Esophagus squamous epithelium (tissue), 4 donors: ENCODE data around the gene TLNRD1.

ENCODE experiments used
- POLR2A ChIP-seq, 4 donors: fragments of 450-650 bp; IDR thresholded peaks; one replicate each; pipeline ENCODE4 v1.6.1; 2017; ENCODE audit warnings: antibody characterized with exemption in 4 of 4, mild to moderate bottlenecking in 4 of 4, moderate library complexity in 3 of 4
- TF ChIP-seq, protein P1 (sequence below), 6 experiments: fragments of 450-650 bp in 4 of 6; fragments of 200-600 bp in 2 of 6; sonication (generic) in 2 of 6; IDR thresholded peaks; one replicate each; pipeline ENCODE4 v1.5.1; 2016 to 2019; ENCODE audit warnings: antibody characterized with exemption in 6 of 6, mild to moderate bottlenecking in 4 of 6, moderate library complexity in 4 of 6

DNA sequence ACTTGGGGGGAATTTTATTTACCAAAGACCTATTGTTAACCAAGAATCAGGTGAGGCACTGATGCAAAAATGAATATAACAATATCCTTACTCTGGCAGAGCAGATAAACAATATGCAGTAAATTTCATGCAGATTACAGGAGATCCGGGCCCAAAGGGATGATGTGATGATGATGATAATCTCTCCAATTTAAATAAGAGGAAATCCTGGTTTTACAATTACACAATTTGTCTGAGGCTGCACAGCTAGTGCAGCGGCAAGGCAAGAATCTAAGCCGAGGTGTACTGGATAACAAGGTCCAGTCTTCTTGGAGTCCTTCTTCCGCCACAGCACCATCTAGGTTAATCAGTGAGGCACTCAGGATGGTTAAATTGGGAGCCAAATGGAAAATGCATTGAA, 8.7 kb upstream of the TLNRD1 start:
- TF ChIP-seq, protein P1, sequence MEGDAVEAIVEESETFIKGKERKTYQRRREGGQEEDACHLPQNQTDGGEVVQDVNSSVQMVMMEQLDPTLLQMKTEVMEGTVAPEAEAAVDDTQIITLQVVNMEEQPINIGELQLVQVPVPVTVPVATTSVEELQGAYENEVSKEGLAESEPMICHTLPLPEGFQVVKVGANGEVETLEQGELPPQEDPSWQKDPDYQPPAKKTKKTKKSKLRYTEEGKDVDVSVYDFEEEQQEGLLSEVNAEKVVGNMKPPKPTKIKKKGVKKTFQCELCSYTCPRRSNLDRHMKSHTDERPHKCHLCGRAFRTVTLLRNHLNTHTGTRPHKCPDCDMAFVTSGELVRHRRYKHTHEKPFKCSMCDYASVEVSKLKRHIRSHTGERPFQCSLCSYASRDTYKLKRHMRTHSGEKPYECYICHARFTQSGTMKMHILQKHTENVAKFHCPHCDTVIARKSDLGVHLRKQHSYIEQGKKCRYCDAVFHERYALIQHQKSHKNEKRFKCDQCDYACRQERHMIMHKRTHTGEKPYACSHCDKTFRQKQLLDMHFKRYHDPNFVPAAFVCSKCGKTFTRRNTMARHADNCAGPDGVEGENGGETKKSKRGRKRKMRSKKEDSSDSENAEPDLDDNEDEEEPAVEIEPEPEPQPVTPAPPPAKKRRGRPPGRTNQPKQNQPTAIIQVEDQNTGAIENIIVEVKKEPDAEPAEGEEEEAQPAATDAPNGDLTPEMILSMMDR (IDR thresholded peaks at IDR 0.05), result no peak
- TF ChIP-seq POLR2A (IDR thresholded peaks at IDR 0.05), result no peak
